Activated T-cell treated with anti-CD3 and anti-CD28 coated beads, Interleukin-2, amount 50 U/mL, for 1 hour (primary cell): ENCODE measurements around the gene CFAP46.
"Not testable (repeated sequence)": the region's sequence is repeated elsewhere in the genome, so short reads cannot be mapped to it uniquely, and the experiment has no call there.

Source experiments
- DNase-seq: peaks from one replicate; pipeline ENCODE4 v3.0.0-alpha.2; 2020

CFAP46 gene

DNA sequence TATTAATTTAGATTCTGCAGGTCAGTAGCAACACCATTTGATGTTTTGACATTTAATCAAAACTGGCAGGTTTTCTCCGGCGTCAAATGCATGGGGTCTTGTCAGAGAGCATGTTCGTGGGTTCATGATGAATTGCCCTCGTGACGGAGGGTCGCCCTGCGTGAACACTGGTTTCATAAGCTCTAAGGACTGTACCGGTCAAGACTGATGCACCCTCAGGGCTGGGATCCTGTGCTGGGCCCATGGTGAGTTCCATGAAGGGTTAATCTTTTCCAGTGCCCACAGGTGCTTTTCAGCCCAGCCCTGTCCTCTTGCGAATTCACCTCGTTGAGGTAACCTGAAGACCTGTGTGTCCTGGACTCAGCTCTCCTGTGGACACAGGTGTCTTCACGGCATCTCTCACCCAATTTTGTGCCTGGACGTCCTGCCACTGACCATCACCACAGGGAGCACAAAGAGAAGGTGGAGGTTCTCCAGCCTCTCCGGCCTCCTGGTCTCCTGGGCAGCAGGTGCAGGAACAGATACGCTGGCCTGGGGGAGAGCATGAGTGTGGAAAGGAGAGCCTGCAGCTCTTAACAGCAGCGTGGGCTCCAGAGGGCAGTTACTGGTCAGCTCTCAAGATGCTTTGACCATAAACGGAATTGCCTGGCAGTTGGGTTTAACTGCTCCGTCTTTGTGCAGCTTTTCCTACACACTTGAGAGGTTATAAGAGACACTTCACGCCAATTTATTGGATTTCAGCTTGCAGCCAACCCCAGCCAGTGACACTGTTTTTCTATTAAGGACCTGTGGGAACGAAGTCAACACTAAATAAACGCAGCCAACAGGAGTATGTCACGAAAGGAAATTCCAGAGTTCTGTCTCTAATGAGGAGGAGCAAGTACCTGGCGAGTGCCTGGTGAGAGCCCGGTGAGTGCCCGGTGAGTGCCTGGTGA, 37.4 kb upstream of the CFAP46 start:
- DNase-seq = no peak

- DNase-seq = no peak
Measured at GRCh38 chr10:132978542-132978941, 36.2 kb upstream of the CFAP46 start.

GRCh38 chr10:132977807-132978206, 35.4 kb upstream of the CFAP46 start:
- no peak for DNase-seq

DNA sequence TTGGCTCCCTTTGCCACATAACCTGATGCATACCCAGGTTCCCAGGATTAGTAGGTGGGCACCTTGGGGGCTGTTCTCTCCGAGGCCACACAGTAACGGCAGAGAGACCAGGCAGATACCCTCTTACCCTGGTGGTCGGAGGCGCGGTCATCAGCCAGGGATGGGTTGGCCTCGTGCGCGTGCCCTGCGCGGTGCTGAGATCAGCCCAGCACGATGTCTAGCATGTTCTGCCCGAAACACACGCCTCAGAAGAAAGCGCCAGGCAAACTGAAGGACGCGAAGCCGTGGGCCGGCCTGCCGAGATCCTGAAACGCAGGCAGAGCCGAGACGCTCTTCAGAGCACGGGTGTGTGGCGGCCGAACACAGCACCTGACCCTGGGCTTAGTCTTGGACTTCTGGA, 34.7 kb upstream of the CFAP46 start:
- no peak for DNase-seq

DNA sequence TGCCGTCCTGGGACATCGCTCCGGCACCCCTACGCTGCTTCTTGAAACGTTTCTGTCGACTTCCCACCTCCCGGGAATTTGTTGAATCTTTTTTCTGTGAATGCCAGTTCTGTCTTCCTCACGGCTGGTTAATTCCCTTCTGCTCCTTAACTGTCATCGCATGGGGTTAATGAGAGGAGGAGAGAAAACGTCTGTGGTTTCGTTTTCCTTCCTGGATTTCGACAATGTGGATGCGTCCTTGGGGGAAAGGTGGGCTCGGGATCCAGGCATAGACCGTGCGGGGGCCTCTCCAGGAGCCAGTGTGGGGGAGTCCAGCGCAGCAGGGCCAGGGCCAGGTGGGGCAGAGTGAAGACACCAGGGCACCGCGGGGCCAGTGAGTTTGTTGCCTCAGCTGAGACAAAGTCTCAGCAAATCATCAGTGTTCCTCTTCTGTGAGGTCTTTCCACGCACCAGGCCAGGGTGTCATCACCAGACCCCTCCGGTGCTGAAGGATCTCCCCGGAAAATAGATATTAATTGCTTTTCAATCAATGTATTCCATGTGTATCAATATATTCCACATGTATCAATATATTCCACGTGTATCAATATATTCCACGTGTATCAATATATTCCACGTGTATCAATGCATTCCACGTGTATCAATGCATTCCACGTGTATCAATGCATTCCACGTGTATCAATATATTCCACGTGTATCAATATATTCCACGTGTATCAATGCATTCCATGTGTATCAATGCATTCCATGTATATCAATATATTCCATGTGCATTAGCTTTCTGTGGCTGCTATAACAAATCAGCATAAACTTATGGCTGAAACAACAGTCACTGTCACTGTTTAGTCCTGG, 33.7 kb upstream of the CFAP46 start:
- DNase-seq = no peak

DNA sequence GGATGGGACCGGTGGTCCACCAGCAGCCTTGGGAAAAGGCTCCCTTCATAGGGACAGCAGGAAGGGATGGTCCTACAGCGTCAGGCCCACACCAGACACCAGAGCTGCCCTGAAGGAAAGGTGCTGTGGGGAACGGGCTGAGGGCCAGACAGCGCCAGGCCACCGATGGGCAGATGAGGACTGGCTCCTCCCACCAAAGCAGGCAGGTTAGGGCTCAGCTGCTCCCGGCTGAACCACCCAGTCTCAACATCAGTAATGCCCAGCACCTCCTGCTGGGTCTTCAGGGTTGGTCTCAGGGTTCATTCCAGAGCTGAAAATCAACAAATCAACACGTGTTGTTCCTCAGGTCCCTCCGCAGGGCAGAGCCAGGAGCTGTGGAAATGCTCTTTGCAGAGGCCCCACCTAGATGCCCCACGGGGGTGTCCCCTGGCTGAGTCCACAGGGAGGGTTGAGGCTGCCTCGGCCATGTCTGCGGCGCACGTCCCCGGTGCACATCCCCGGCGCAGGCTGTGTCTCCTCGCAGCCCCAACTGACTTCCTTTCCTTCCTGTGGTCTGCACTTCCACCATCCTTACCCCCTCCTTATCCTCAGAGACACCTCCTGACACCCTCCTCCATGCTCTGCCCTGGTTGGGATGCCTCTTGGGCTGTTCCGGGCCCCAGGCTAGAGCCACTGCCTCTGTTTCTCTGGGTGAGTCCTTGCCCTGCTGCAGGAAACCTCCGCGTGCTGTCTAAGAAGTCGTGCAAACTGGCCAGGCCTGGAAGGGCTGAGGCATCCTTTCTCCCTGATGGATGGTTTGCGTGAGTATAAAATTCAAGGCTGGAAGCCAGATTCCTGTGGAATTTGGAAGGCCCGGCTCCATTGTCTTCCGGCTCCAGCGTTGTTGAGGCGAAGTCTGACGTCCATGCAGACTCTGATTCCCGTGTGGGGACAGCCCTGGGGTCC, 32.8 kb upstream of the CFAP46 start:
- DNase-seq = no peak

GRCh38 chr10:132974249-132974796, 32.0 kb upstream of the CFAP46 start:
- DNase-seq = no peak

DNA sequence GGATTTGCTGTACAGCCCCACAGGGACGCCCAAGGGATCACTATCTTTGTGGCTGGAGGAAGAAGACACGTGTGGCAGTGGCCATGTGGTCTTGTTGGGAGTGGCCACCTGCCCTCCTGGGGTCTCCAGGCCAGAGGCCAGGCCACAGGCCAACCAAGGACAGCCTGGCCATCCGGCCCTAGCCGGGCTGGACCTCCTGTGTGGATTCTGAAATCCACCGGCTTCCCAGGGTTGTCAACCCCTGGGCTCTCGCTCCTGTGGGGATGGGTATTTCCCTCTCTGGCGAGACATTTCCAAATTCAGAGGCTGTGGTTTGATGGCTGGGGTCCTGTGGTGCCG, 31.5 kb upstream of the CFAP46 start:
- no peak for DNase-seq

DNA sequence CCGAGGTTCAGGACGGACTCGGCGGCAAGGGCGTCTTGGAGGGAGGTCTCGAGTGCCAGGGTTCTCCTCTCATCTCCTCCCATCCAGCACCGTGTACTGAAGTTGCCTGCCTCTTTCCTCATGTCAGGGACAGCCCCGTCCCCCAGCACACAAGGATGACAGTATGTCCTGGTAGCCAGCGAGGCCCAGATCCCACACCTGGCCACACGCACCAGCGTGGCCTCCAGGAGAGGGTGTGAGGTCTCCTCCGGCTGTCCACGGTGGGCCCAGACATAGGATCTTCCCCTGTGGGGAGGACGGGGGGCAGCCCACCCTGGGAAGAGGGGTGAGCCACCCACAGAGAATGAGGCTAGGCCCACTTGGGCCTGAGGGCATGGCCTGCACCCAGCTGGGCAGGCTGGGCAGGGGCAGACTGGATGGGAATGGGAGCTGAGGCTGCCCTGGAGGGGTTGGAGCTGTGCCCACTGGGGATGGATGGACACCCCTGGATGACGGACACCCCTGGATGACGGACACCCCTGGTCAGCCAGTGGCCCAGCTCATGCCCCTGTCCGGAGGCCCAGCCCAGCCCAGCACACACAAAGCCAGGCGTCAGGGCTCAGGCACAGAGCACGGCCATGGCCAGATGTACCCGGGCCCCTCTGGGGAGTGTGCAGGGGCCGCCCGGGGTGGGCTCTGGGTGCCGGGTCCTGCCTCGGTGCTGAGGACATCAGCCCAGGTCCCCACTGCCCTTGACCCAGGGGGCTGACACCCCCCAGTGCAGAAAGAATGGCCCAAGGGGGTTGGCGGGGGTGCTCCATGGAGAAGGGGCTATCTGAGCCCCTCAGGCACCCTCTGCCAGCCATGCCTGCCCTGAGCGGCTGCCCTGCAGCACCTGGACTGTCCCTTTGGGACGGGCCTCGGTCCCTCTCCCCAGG, 30.9 kb upstream of the CFAP46 start:
- DNase-seq = no peak

- DNase-seq = no peak
Measured at GRCh38 chr10:132972149-132972985, 30.0 kb upstream of the CFAP46 start.

- DNase-seq = no peak
Measured at GRCh38 chr10:132971448-132972148, 29.2 kb upstream of the CFAP46 start.

DNA sequence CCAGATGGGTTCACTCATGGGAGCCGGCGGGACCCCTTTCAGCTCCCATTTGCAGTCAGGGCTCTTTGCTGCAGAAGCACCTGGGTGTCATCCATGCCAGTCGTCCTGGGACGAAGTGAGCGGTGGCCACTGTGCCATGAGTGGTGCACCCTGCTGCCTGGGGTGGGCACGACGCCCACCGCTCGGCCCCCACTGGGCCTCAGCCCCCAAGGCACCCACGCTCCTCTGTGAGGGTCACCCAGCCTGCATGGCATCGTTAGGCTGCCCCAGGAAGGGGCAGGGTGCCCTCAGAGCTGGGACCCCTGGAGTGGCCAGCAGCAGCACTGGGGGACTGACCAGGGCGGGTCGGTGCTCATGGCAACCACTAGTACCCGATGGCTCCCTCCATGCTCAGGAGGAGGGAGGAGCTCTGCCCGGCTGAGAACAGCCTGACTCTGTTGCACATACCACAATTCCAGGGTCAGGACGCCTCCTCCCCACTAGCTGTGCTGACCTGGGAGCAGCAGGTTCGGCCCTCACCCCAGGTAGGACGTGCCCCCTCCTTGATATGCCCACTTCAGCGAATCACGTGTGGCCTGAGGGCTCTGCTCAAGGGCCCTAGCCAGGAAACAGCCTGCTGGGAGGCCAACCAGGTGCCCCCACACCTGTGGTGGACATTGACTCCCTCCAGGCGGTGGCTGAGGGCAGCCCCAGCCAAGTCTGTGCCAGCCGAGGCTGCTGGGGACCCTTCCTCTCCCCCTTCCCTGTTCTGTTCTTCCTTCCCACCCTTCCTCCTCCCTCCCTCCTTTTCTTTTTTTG, 28.5 kb upstream of the CFAP46 start:
- no peak for DNase-seq

DNA sequence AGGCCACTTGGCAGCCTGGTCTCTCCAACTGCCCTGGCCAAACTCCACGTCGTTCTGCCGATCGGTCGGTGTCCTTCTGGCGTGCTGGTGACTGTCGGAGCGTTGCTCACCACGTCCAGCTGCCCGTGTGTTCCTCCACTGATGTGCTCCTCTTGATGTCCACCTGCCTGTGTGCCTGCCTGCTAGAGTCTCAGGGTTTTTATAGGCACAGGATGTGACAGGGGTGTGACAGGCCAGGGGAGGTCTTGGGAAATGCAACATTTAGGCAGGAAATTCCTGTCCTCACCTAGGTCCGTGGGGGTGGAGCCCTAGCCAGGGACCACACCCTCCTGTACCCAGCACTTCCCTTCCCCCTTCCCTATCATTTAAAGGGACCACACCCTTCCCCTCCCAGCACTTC, 25.2 kb upstream of the CFAP46 start:
- DNase-seq = no peak

- DNase-seq = no peak
Measured at GRCh38 chr10:132965411-132966057, 23.2 kb upstream of the CFAP46 start.

DNA sequence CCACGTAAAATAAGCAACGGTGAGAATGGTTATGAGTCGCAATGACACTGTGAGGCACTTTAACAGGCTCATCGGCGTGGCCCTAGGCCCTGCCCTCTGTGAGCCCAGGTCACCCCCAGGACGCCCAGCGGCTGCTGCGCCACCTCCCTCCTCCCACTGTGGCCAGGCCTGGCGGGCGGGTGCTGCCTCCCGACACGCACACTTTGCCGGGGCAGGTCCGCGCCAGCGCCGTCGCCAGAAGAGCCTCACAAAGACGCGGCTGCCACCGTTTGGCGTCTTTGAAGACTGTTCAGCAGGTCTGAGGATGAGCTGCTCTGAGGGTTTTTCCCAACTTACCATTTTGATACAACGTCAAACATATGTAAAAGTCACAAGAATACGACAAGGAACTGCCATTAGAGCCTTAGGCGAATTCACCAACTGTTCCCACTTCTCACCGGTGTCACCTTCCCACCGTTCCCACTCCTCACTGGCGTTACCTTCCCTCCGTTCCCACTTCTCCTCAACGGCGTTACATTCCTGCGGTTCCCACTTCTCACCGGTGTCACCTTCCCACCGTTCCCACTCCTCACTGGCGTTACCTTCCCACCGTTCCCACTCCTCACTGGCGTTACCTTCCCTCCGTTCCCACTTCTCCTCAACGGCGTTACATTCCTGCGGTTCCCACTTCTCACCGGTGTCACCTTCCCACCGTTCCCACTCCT, 22.5 kb upstream of the CFAP46 start:
- not testable (repeated sequence) for DNase-seq

DNA sequence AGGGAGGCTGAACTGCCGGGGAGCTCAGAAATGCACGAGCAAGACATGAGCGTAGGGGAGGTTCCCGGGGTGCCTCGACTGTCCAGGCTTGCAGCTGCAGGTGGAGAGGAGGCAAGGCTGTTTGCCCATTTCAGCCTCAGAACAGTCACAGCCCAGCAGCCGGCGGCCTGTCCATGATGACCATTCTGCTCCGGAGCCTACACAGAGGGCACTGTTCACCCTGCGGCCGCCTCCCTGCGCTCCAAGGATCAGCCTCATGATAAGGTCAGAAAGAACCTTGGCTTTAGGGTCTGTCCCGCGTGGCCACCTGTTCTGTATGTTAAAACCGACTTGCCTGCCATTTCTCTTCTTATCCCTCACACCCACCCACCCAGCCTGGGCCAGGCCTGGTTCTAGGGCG, 21.9 kb upstream of the CFAP46 start:
- DNase-seq = no peak

GRCh38 chr10:132963430-132963960, 21.1 kb upstream of the CFAP46 start:
- no peak for DNase-seq
